Fibroblast of gingiva (primary cell): ENCODE data around the gene CAPZB.

Source experiments
- DNase-seq: peaks from one replicate; pipeline ENCODE4 v3.0.0-alpha.2; 2011; ENCODE audit warnings: low read depth

Gene CAPZB

GRCh38 chr1:19429611-19430010 lies 55.7 kb downstream of the CAPZB start:
- DNase-seq: no peak

GRCh38 chr1:19427087-19427781 lies 58.1 kb downstream of the CAPZB start:
- DNase-seq: peak; percentile 60

GRCh38 chr1:19426294-19427086 lies 58.8 kb downstream of the CAPZB start:
- no peak for DNase-seq

- DNase-seq: no peak
These were observed 59.6 kb downstream of the CAPZB start for GRCh38 chr1:19425646-19426239.

- no peak for DNase-seq
These were observed 60.4 kb downstream of the CAPZB start for GRCh38 chr1:19424651-19425570.

- DNase-seq: peak; percentile 52
These were observed 62.2 kb downstream of the CAPZB start for GRCh38 chr1:19423130-19423529.

- peak; percentile 55 for DNase-seq
These were observed 64.0 kb downstream of the CAPZB start for GRCh38 chr1:19421365-19421764.

- no peak for DNase-seq
These were observed 64.7 kb downstream of the CAPZB start for GRCh38 chr1:19420606-19421005.

- DNase-seq: no peak
These were observed 65.6 kb downstream of the CAPZB start for GRCh38 chr1:19419691-19420090.

- no peak for DNase-seq
These were observed 66.8 kb downstream of the CAPZB start for GRCh38 chr1:19418503-19418971.

GRCh38 chr1:19416921-19417470 lies 68.3 kb downstream of the CAPZB start:
- DNase-seq: no peak

- no peak for DNase-seq
These were observed 69.2 kb downstream of the CAPZB start for GRCh38 chr1:19416145-19416544.

GRCh38 chr1:19414515-19415121 lies 70.7 kb downstream of the CAPZB start:
- DNase-seq: peak; percentile 73

- no peak for DNase-seq
These were observed 71.3 kb downstream of the CAPZB start for GRCh38 chr1:19413999-19414398.

GRCh38 chr1:19412654-19413053 lies 72.7 kb downstream of the CAPZB start:
- no peak for DNase-seq

GRCh38 chr1:19411612-19412011 lies 73.7 kb downstream of the CAPZB start:
- DNase-seq: no peak

- DNase-seq: no peak
These were observed 74.9 kb downstream of the CAPZB start for GRCh38 chr1:19410393-19410792.

- no peak for DNase-seq
These were observed 75.6 kb downstream of the CAPZB start for GRCh38 chr1:19409477-19410341.

- no peak for DNase-seq
These were observed 77.7 kb downstream of the CAPZB start for GRCh38 chr1:19407494-19408096.

- no peak for DNase-seq
These were observed 78.7 kb downstream of the CAPZB start for GRCh38 chr1:19406680-19407079.
